ENCODE data around the gene FTCD. TPM values are rescaled to one million over a fixed set of nuclear protein-coding genes. Genes with fewer than 3 reads are reported as not detected.

FTCD gene
- total and polyA plus RNA-seq, 2 of the 8 experiments (the other 6 are each of a cell fraction or from before 2014, with no cell fraction given), result 3.3 to 4.9 TPM

GRCh38 chr21:46119144-46119636 is 36.2 kb downstream of the FTCD start:
- no peak overlapping the region for H2BK12ac ChIP-seq (ENCODE audit: low read depth, low read length)
- no peaks in the 10 kb centered on the region for H3K27me3 ChIP-seq (replicated peaks in 1 of 4; ENCODE audit: control insufficient read depth in 3 of 4, extremely low read depth in 1 of 4, insufficient read depth in 3 of 4, low read length in 3 of 4)
- H3K4ac ChIP-seq (replicated peaks; ENCODE audit: insufficient read length, low read depth, low read length), result no peak overlapping the region
- H3K27ac ChIP-seq (ENCODE audit: low read depth, low read length), result no peak overlapping the region
- DNase-seq (ENCODE audit: low read depth in 1 of 2, low spot score in 2 of 2) (peak in 1 of 2 experiments; percentile 41), FAIRE-seq (no peak)
- WGBS, 2 experiments (ENCODE audit: extremely low coverage in 1 of 2, insufficient coverage in 1 of 2, insufficient read length in 1 of 2, insufficient replicate concordance in 2 of 2, low coverage in 1 of 2, low lambda C conversion rate in 2 of 2, missing lambda C conversion rate in 1 of 2), result 96% methylated on average over 12 of the region's 12 CpGs; no CpG with 5 or more reads in 1 of the 2 experiments
- H2AK5ac ChIP-seq (ENCODE audit: low read depth, low read length), result no peak overlapping the region
- no peak overlapping the region for H3K23ac ChIP-seq (ENCODE audit: insufficient read length)
- CTCF ChIA-PET (ENCODE audit: partially characterized antibody), result no interaction called here
- no peak overlapping the region for H3K56ac ChIP-seq (replicated peaks; ENCODE audit: insufficient read length, low read depth, low read length)
- no peak overlapping the region for H2BK20ac ChIP-seq (ENCODE audit: low read length)
- no peaks in the 10 kb centered on the region for H3K4me1 ChIP-seq (replicated peaks in 1 of 4; ENCODE audit: control insufficient read depth in 3 of 4, insufficient read depth in 4 of 4, low read length in 3 of 4)
- H3K9me3 ChIP-seq (ENCODE audit: insufficient read depth in 2 of 2, low read depth in 1 of 2, low read length in 1 of 2), result peaks cover 0 to 4% of the 10 kb centered on the region in 2 experiments; a peak in 2 of 4 replicates
- H3K4me2 ChIP-seq (ENCODE audit: insufficient read depth in 1 of 2, low read depth in 2 of 2, low read length in 2 of 2), result no peak overlapping the region
- H3K79me2 ChIP-seq (ENCODE audit: control insufficient read depth in 1 of 2, insufficient read depth in 2 of 2, low read length in 2 of 2), result no peaks in the 10 kb centered on the region
- no peak overlapping the region for H2BK5ac ChIP-seq (ENCODE audit: low read depth, low read length)
- no peak overlapping the region for H3K18ac ChIP-seq (ENCODE audit: extremely low read depth, low read length)
- H4K91ac ChIP-seq (replicated peaks; ENCODE audit: insufficient read length, low read length), result no peak overlapping the region
- H3K4me3 ChIP-seq (ENCODE audit: extremely low read depth in 1 of 4, insufficient read depth in 2 of 4, low read depth in 3 of 4, low read length in 4 of 4), result no peak overlapping the region
- POLR2A ChIA-PET (ENCODE audit: partially characterized antibody), result no interaction called here
- no peak overlapping the region for H3K14ac ChIP-seq (ENCODE audit: insufficient read length)
- H3K23me2 ChIP-seq (ENCODE audit: low read depth, low read length), result peaks cover 7% of the 10 kb centered on the region; the same call in 1 of the 2 replicates
- no peaks in the 10 kb centered on the region for H3K79me1 ChIP-seq (ENCODE audit: low read depth, low read length)
- no peak overlapping the region for H4K8ac ChIP-seq (ENCODE audit: extremely low read depth, insufficient read depth, low read length)
- peaks cover 0 to 9% of the 10 kb centered on the region in 2 experiments for H4K20me1 ChIP-seq (replicated peaks in 1 of 2; ENCODE audit: control insufficient read depth in 1 of 2, insufficient read depth in 2 of 2, low read length in 2 of 2)
- H2BK15ac ChIP-seq (ENCODE audit: low read length), result no peak overlapping the region
- H2BK120ac ChIP-seq (replicated peaks; ENCODE audit: low read depth, low read length), result no peak overlapping the region
- peaks cover 0 to 15% (median 2%) of the 10 kb centered on the region in 4 experiments; a peak in 3 of 8 replicates for H3K36me3 ChIP-seq (ENCODE audit: control insufficient read depth in 2 of 4, insufficient read depth in 4 of 4, low read length in 3 of 4)
- no peak overlapping the region for H2AFZ ChIP-seq (ENCODE audit: low read length)
- H3K9ac ChIP-seq (replicated peaks in 1 of 4; ENCODE audit: extremely low read depth in 1 of 4, low read depth in 3 of 4, low read length in 3 of 4), result no peak overlapping the region
- no peak overlapping the region for H4K5ac ChIP-seq (ENCODE audit: insufficient read length, low read depth, low read length)
- TF ChIP-seq MAFK (IDR thresholded peaks at IDR 0.05; ENCODE audit: low read depth, low read length) (no peak), MAX (IDR thresholded peaks at IDR 0.05) (no peak), SRF (IDR thresholded peaks at IDR 0.05; ENCODE audit: low read depth, low read length) (no peak), GABPA (IDR thresholded peaks at IDR 0.05; ENCODE audit: borderline replicate concordance, insufficient read depth, low read length) (no peak), SIX5 (IDR thresholded peaks at IDR 0.05; ENCODE audit: low read depth, low read length) (no peak), ATF2 (IDR thresholded peaks at IDR 0.05; ENCODE audit: low read length) (no peak), SAP30 (IDR thresholded peaks at IDR 0.05; ENCODE audit: insufficient read depth, insufficient replicate concordance, low read length) (no peak), RXRA (IDR thresholded peaks at IDR 0.05; ENCODE audit: insufficient read depth, low read depth, low read length) (no peak), POLR2AphosphoS5 (IDR thresholded peaks at IDR 0.05; ENCODE audit: low read depth, low read length) (no peak), NRF1 (IDR thresholded peaks at IDR 0.05; ENCODE audit: low read depth, low read length) (no peak)
- TF ChIP-seq, protein P1, sequence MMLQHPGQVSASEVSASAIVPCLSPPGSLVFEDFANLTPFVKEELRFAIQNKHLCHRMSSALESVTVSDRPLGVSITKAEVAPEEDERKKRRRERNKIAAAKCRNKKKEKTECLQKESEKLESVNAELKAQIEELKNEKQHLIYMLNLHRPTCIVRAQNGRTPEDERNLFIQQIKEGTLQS (IDR thresholded peaks at IDR 0.05; ENCODE audit: insufficient read depth, low read depth, low read length), result no peak

Data from H1 (cell line).